ENCODE results near the gene NHLRC4. TPM values are rescaled to one million over a fixed set of nuclear protein-coding genes. Genes with fewer than 3 reads are reported as not detected.

Gene NHLRC4
- total RNA-seq (1 to 10 TPM; 1.6 to 5.8 (median 3.2) TPM), polyA plus RNA-seq (1 to 10 TPM; 4.6 to 5.1 TPM), total RNA-seq (3.1 reads per million, percentile 16 among the genes with 10 or more reads in this experiment)

DNA sequence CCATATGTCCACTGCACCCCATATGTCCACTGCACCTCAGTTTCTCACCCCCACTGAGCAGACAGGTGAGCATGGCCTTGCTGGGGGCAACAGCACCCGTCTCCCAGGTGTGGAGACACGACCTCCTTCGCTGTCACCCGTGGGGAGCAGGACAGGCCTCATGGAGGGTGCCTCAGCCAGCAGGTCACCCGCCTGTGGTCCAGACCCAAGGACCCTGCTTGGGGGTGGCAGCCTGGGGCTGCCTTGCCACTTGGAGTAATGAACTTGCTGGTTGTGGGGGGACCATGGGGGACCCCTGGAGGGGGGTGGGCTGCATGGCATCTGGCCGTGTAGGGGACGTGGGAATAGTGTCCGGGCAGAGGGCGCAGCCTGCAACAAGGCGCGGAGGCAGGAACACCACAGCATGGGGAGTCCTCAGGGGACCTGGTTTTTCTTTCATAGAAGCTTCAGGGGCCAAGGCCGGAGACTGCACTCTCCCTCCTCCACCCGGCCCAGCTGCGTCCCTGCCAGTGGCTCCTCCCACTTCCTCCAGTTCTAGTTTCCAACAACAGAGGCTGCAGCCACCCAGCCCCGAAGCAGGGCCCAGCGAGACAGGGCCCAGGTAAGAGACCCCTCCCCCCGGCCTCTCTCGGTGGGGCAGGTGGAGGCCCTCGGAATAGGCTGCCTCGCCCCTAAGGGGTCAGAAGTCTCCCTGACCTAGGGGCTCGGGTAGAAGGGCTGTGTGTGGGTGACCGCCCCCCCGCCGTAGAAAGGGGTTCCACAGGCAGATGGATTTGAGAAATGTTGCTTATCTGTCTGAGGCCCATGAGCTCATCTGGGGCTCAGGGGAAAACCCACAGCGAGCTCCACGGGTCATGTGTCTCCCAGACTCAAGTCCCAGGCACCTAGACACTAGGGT, at the start of gene NHLRC4:
NHLRC4 (plus strand) TSS at position 531 of the 898 bp plus-strand sequence. CDS start 1,043 bp downstream, outside the sequence.
- ATAC-seq (peak; percentile 47), DNase-seq (peak in 8 of 9 donors; percentile 19 to 64 (median 52))
- no peaks in the 10 kb centered on the region for H3K9me3 ChIP-seq (ENCODE audit: control insufficient read depth in 2 of 3, low read length in 3 of 3)
- Mint-ChIP-seq H3K4me1 (peaks cover 10 to 42% (median 28%) of the 10 kb centered on the region in 7 donors), H3K27me3 (peaks cover 0 to 8% (median 7%) of the 10 kb centered on the region in 5 donors), H3K4me3 (peak within 1 kb of the TSS; percentile 68 to 86 (median 76)), H3K36me3 (no peaks in the 10 kb centered on the region), H3K9me3 (peaks cover 0 to 8% (median 0%) of the 10 kb centered on the region in 11 donors), H3K27ac (peak within 1 kb of the TSS; percentile 54 to 89 (median 83))
- POLR2A ChIA-PET = interaction anchor here (0.9 to 3.8 kb wide), 4 partner anchors 21 to 117 kb away, joined by 3 to 19 read pairs (median 4); partner anchors contain the start of gene METTL26
- H3K36me3 ChIP-seq (ENCODE audit: control insufficient read depth in 2 of 3, insufficient read depth in 3 of 3, low read length in 3 of 3) = no peaks in the 10 kb centered on the region
- H3K4me1 ChIP-seq (ENCODE audit: control insufficient read depth in 2 of 2, insufficient read depth in 2 of 2, low read length in 2 of 2) = peaks cover 13 to 32% of the 10 kb centered on the region in 2 donors
- intact Hi-C loops (cut with micrococcal nuclease) = loop anchor here (5.0 kb wide), 2 partner anchors 71 to 164 kb away; partner anchors contain the start of genes DECR2 (in 1 of the 2) and METTL26 (in 1 of the 2)
- H3K27me3 ChIP-seq (ENCODE audit: control insufficient read depth in 2 of 2, insufficient read depth in 2 of 2, low read length in 2 of 2) = no peaks in the 10 kb centered on the region
- peak within 1 kb of the TSS; percentile 53 for H3K4me3 ChIP-seq (ENCODE audit: low read length)
- CTCF ChIA-PET = interaction anchor here (0.6 to 0.7 kb wide), 2 partner anchors 391 to 960 kb away, joined by 3 read pairs; no protein-coding TSS in a partner anchor
- peak within 1 kb of the TSS; percentile 73 for H3K27ac ChIP-seq (ENCODE audit: low read depth, low read length)

DNA sequence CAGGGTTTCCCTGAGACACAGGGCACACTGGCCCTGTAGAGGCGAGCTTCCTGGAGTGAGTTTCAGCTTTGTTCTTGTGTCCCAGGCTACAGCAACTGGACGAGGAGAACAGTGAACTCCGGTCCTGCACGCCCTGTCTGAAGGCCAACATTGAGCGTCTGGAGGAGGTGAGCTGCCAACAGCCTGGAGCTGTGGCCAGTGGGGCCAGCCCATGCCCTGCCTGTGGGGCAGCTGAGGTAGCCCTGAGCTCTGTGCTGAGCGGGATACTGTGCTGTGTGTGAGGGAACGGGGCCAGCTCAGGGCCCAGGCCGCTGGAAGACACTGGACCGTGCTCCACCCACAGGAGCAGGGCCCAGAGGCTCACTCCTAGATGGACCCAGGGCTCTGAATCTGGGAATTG, 47.9 kb upstream of the NHLRC4 start:
- H3K36me3 Mint-ChIP-seq = peaks cover 0 to 7% (median 0%) of the 10 kb centered on the region in 5 donors
- H3K27ac ChIP-seq (ENCODE audit: low read depth, low read length) = no peak overlapping the region
- ChIA-PET POLR2A (no interaction called here), CTCF (no interaction called here)
- H3K27ac Mint-ChIP-seq = no peak overlapping the region
- H3K9me3 ChIP-seq (ENCODE audit: control insufficient read depth in 2 of 3, low read length in 3 of 3) = no peaks in the 10 kb centered on the region
- H3K36me3 ChIP-seq (ENCODE audit: control insufficient read depth in 2 of 3, insufficient read depth in 3 of 3, low read length in 3 of 3) = peaks cover 0 to 32% (median 3%) of the 10 kb centered on the region in 3 experiments
- H3K4me3 Mint-ChIP-seq = no peak overlapping the region
- no peak overlapping the region for H3K4me3 ChIP-seq (ENCODE audit: low read length)
- no peaks in the 10 kb centered on the region for H3K9me3 Mint-ChIP-seq
- no peaks in the 10 kb centered on the region for H3K4me1 ChIP-seq (ENCODE audit: control insufficient read depth in 2 of 2, insufficient read depth in 2 of 2, low read length in 2 of 2)
- H3K27me3 Mint-ChIP-seq = no peaks in the 10 kb centered on the region
- no peaks in the 10 kb centered on the region for H3K27me3 ChIP-seq (ENCODE audit: control insufficient read depth in 2 of 2, insufficient read depth in 2 of 2, low read length in 2 of 2)
- peaks cover 0 to 4% (median 0%) of the 10 kb centered on the region in 7 donors for H3K4me1 Mint-ChIP-seq
- DNase-seq (no peak), ATAC-seq (no peak)
- intact Hi-C loops (cut with micrococcal nuclease) = no loop called here

- Histone ChIP-seq H3K4me3 (ENCODE audit: low read length) (no peak overlapping the region), H3K27me3 (ENCODE audit: control insufficient read depth in 2 of 2, insufficient read depth in 2 of 2, low read length in 2 of 2) (no peaks in the 10 kb centered on the region), H3K4me1 (ENCODE audit: control insufficient read depth in 2 of 2, insufficient read depth in 2 of 2, low read length in 2 of 2) (no peaks in the 10 kb centered on the region), H3K9me3 (ENCODE audit: control insufficient read depth in 2 of 3, low read length in 3 of 3) (no peaks in the 10 kb centered on the region), H3K36me3 (ENCODE audit: control insufficient read depth in 2 of 3, insufficient read depth in 3 of 3, low read length in 3 of 3) (peaks cover 0 to 32% (median 3%) of the 10 kb centered on the region in 3 experiments), H3K27ac (ENCODE audit: low read depth, low read length) (no peak overlapping the region)
- ATAC-seq (no peak), DNase-seq (no peak)
- Mint-ChIP-seq H3K27me3 (no peaks in the 10 kb centered on the region), H3K4me3 (no peak overlapping the region), H3K9me3 (no peaks in the 10 kb centered on the region), H3K36me3 (peaks cover 0 to 7% (median 0%) of the 10 kb centered on the region in 5 donors), H3K4me1 (peaks cover 0 to 4% (median 0%) of the 10 kb centered on the region in 7 donors), H3K27ac (peak overlapping the region in 1 of 9 donors; percentile 42)
- ChIA-PET CTCF (no interaction called here), POLR2A (no interaction called here)
- intact Hi-C loops (cut with micrococcal nuclease) = no loop called here
These were observed 47.4 kb upstream of the NHLRC4 start for GRCh38 chr16:519425-519824.

- peaks cover 0 to 4% (median 0%) of the 10 kb centered on the region in 7 donors for H3K4me1 Mint-ChIP-seq
- ATAC-seq (no peak), DNase-seq (no peak)
- Histone ChIP-seq H3K36me3 (ENCODE audit: control insufficient read depth in 2 of 3, insufficient read depth in 3 of 3, low read length in 3 of 3) (peaks cover 0 to 27% (median 3%) of the 10 kb centered on the region in 3 experiments), H3K4me1 (ENCODE audit: control insufficient read depth in 2 of 2, insufficient read depth in 2 of 2, low read length in 2 of 2) (peaks cover 0 to under 1% of the 10 kb centered on the region in 2 donors), H3K4me3 (ENCODE audit: low read length) (no peak overlapping the region), H3K9me3 (ENCODE audit: control insufficient read depth in 2 of 3, low read length in 3 of 3) (no peaks in the 10 kb centered on the region), H3K27ac (ENCODE audit: low read depth, low read length) (no peak overlapping the region), H3K27me3 (ENCODE audit: control insufficient read depth in 2 of 2, insufficient read depth in 2 of 2, low read length in 2 of 2) (no peaks in the 10 kb centered on the region)
- H3K27ac Mint-ChIP-seq = peak overlapping the region in 1 of 9 donors; percentile 42
- ChIA-PET POLR2A (no interaction called here), CTCF (no interaction called here)
- H3K9me3 Mint-ChIP-seq = no peaks in the 10 kb centered on the region
- H3K36me3 Mint-ChIP-seq = peaks cover 0 to 2% (median 0%) of the 10 kb centered on the region in 5 donors
- H3K4me3 Mint-ChIP-seq = no peak overlapping the region
- no peaks in the 10 kb centered on the region for H3K27me3 Mint-ChIP-seq
- intact Hi-C loops (cut with micrococcal nuclease) = no loop called here
These were observed 46.7 kb upstream of the NHLRC4 start for GRCh38 chr16:519841-520687.

DNA sequence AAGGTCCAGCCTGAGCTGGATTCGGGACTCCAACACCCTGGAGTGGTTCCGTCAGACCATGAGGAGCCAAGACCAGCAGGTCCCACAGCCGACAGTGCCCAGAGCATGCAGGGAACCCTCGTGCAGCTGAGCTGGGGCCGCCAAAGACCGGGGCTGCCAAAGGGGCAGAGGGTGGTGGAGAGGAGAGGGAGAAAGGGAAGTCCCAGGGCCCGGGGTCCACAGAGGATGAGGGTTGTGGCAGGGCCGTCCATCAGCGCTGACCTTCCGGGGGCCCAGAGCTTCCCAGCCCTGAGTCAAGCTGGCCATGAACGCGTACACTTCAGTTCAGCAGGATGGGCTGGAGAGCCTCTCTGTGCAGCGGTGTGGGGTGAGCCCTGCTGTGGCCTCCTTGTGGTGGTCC, 46.0 kb upstream of the NHLRC4 start:
- intact Hi-C loops (cut with micrococcal nuclease) = no loop called here
- POLR2A ChIA-PET = no interaction called here
- H3K9me3 Mint-ChIP-seq = no peaks in the 10 kb centered on the region

More for the DNA sequence above, 46.0 kb upstream of the NHLRC4 start:
- H3K4me1 Mint-ChIP-seq = peaks cover 6 to 11% (median 7%) of the 10 kb centered on the region in 7 donors
- H3K36me3 Mint-ChIP-seq = peaks cover 0 to 2% (median 0%) of the 10 kb centered on the region in 5 donors
- Histone ChIP-seq H3K27ac (ENCODE audit: low read depth, low read length) (no peak overlapping the region), H3K27me3 (ENCODE audit: control insufficient read depth in 2 of 2, insufficient read depth in 2 of 2, low read length in 2 of 2) (no peaks in the 10 kb centered on the region), H3K4me1 (ENCODE audit: control insufficient read depth in 2 of 2, insufficient read depth in 2 of 2, low read length in 2 of 2) (peaks cover 2 to 8% of the 10 kb centered on the region in 2 donors), H3K36me3 (ENCODE audit: control insufficient read depth in 2 of 3, insufficient read depth in 3 of 3, low read length in 3 of 3) (peaks cover 0 to 19% (median 3%) of the 10 kb centered on the region in 3 experiments), H3K4me3 (ENCODE audit: low read length) (no peak overlapping the region), H3K9me3 (ENCODE audit: control insufficient read depth in 2 of 3, low read length in 3 of 3) (no peaks in the 10 kb centered on the region)
- DNase-seq (no peak), ATAC-seq (no peak)
- H3K27me3 Mint-ChIP-seq = no peaks in the 10 kb centered on the region
- no peak overlapping the region for H3K4me3 Mint-ChIP-seq
- CTCF ChIA-PET = no interaction called here
- no peak overlapping the region for H3K27ac Mint-ChIP-seq

Measured in naive thymus-derived CD4-positive, alpha-beta T cell (primary cell).